Measurements from ENCODE around the gene IKZF1. TPM values are rescaled to one million over a fixed set of nuclear protein-coding genes. Genes with fewer than 3 reads are reported as not detected.

Gene IKZF1
- total RNA-seq, 1 donor from 2014 or later: 0.86 TPM

GRCh38 chr7:50305583-50306493, 1.3 kb downstream of the IKZF1 start:
- no peaks in the 10 kb centered on the region for H3K9me3 ChIP-seq (ENCODE audit: insufficient read depth, low read depth, low read length)
- no peak overlapping the region for H3K4me3 ChIP-seq (ENCODE audit: insufficient read depth, low read depth, low read length)
- no peaks in the 10 kb centered on the region for H4K20me1 ChIP-seq (ENCODE audit: insufficient read depth, low read length)
- Mint-ChIP-seq H3K4me3 (ENCODE audit: unreplicated experiment) (no peak overlapping the region), H3K4me1 (ENCODE audit: low read depth, unreplicated experiment) (no peaks in the 10 kb centered on the region), H3K27me3 (ENCODE audit: low read depth, unreplicated experiment) (peaks cover 35% of the 10 kb centered on the region), H3K9me3 (ENCODE audit: unreplicated experiment) (no peaks in the 10 kb centered on the region), H3K36me3 (ENCODE audit: low read depth, unreplicated experiment) (peaks cover 3% of the 10 kb centered on the region), H3K27ac (ENCODE audit: unreplicated experiment) (no peak overlapping the region)
- no peak overlapping the region for H2AFZ ChIP-seq (ENCODE audit: low read depth, low read length)
- no peaks in the 10 kb centered on the region for H3K36me3 ChIP-seq (ENCODE audit: insufficient read depth, low read length)
- no peak overlapping the region for H3K9ac ChIP-seq (ENCODE audit: low read length)
- DNase-seq (ENCODE audit: low read depth) (no peak), FAIRE-seq (no peak)
- TF ChIP-seq EZH2 (IDR thresholded peaks at IDR 0.05; ENCODE audit: insufficient read depth, low read length): no peak
- no peak for TF ChIP-seq CTCF (IDR thresholded peaks at IDR 0.05; ENCODE audit: insufficient read depth, low read depth, low read length)
- peaks cover 41% of the 10 kb centered on the region for H3K27me3 ChIP-seq (ENCODE audit: insufficient read depth, low read length)
- no peak overlapping the region for H3K27ac ChIP-seq (ENCODE audit: low read depth, low read length)
- H3K4me1 ChIP-seq (ENCODE audit: insufficient read depth, low read length): no peaks in the 10 kb centered on the region
- H3K79me2 ChIP-seq (ENCODE audit: insufficient read depth, low read length): no peaks in the 10 kb centered on the region
- H3K4me2 ChIP-seq (ENCODE audit: low read length): no peak overlapping the region

- no peak for TF ChIP-seq EZH2 (IDR thresholded peaks at IDR 0.05; ENCODE audit: insufficient read depth, low read length)
- TF ChIP-seq CTCF (IDR thresholded peaks at IDR 0.05; ENCODE audit: insufficient read depth, low read depth, low read length): no peak
- Histone ChIP-seq H3K36me3 (ENCODE audit: insufficient read depth, low read length) (no peaks in the 10 kb centered on the region), H3K27me3 (ENCODE audit: insufficient read depth, low read length) (peaks cover 40% of the 10 kb centered on the region), H3K79me2 (ENCODE audit: insufficient read depth, low read length) (no peaks in the 10 kb centered on the region), H4K20me1 (ENCODE audit: insufficient read depth, low read length) (no peaks in the 10 kb centered on the region), H3K4me2 (ENCODE audit: low read length) (no peak overlapping the region), H3K27ac (ENCODE audit: low read depth, low read length) (no peak overlapping the region), H2AFZ (ENCODE audit: low read depth, low read length) (no peak overlapping the region), H3K9ac (ENCODE audit: low read length) (no peak overlapping the region), H3K4me3 (ENCODE audit: insufficient read depth, low read depth, low read length) (no peak overlapping the region), H3K9me3 (ENCODE audit: insufficient read depth, low read depth, low read length) (no peaks in the 10 kb centered on the region), H3K4me1 (ENCODE audit: insufficient read depth, low read length) (no peaks in the 10 kb centered on the region)
- Mint-ChIP-seq H3K4me1 (ENCODE audit: low read depth, unreplicated experiment) (no peaks in the 10 kb centered on the region), H3K4me3 (ENCODE audit: unreplicated experiment) (no peak overlapping the region), H3K9me3 (ENCODE audit: unreplicated experiment) (no peaks in the 10 kb centered on the region), H3K27me3 (ENCODE audit: low read depth, unreplicated experiment) (peaks cover 35% of the 10 kb centered on the region), H3K27ac (ENCODE audit: unreplicated experiment) (no peak overlapping the region), H3K36me3 (ENCODE audit: low read depth, unreplicated experiment) (peaks cover 3% of the 10 kb centered on the region)
- FAIRE-seq (no peak), DNase-seq (ENCODE audit: low read depth) (no peak)
These were observed 2.2 kb downstream of the IKZF1 start for GRCh38 chr7:50306494-50307367.
